ENCODE data around the gene CTNNA1.

The CTNNA1 gene

GRCh38 chr5:138978080-138978479 is 224.9 kb downstream of the CTNNA1 start:
- TF ChIP-seq CTCF (IDR thresholded peaks at IDR 0.05; ENCODE audit: insufficient read depth, low read depth, low read length, missing control alignments): no peak
- no peak for DNase-seq (ENCODE audit: low read depth)

GRCh38 chr5:138978581-138978980 is 225.4 kb downstream of the CTNNA1 start:
- H3K4me3 ChIP-seq (ENCODE audit: low read length): no peak overlapping the region
- no peak for DNase-seq (ENCODE audit: low read depth)
- no peak for TF ChIP-seq CTCF (IDR thresholded peaks at IDR 0.05; ENCODE audit: insufficient read depth, low read depth, low read length, missing control alignments)

More at GRCh38 chr5:138978080-138978479, 224.9 kb downstream of the CTNNA1 start:
- no peak overlapping the region for H3K4me3 ChIP-seq (ENCODE audit: low read length)

GRCh38 chr5:138979684-138980280 is 226.6 kb downstream of the CTNNA1 start:
- H3K4me3 ChIP-seq (ENCODE audit: low read length): no peak overlapping the region
- DNase-seq (ENCODE audit: low read depth): no peak
- TF ChIP-seq CTCF (IDR thresholded peaks at IDR 0.05; ENCODE audit: insufficient read depth, low read depth, low read length, missing control alignments): no peak

GRCh38 chr5:138980441-138980840 is 227.2 kb downstream of the CTNNA1 start:
- no peak for DNase-seq (ENCODE audit: low read depth)
- no peak for TF ChIP-seq CTCF (IDR thresholded peaks at IDR 0.05; ENCODE audit: insufficient read depth, low read depth, low read length, missing control alignments)
- H3K4me3 ChIP-seq (ENCODE audit: low read length): no peak overlapping the region

GRCh38 chr5:138981131-138981530 is 227.9 kb downstream of the CTNNA1 start:
- no peak overlapping the region for H3K4me3 ChIP-seq (ENCODE audit: low read length)
- no peak for DNase-seq (ENCODE audit: low read depth)
- TF ChIP-seq CTCF (IDR thresholded peaks at IDR 0.05; ENCODE audit: insufficient read depth, low read depth, low read length, missing control alignments): no peak

GRCh38 chr5:138981586-138981985 is 228.4 kb downstream of the CTNNA1 start:
- no peak for TF ChIP-seq CTCF (IDR thresholded peaks at IDR 0.05; ENCODE audit: insufficient read depth, low read depth, low read length, missing control alignments)
- H3K4me3 ChIP-seq (ENCODE audit: low read length): no peak overlapping the region
- no peak for DNase-seq (ENCODE audit: low read depth)

GRCh38 chr5:138983984-138984383 is 230.8 kb downstream of the CTNNA1 start:
- no peak for TF ChIP-seq CTCF (IDR thresholded peaks at IDR 0.05; ENCODE audit: insufficient read depth, low read depth, low read length, missing control alignments)
- H3K4me3 ChIP-seq (ENCODE audit: low read length): no peak overlapping the region
- no peak for DNase-seq (ENCODE audit: low read depth)

Measured in epithelial cell of esophagus (primary cell).